ENCODE measurements around the gene BCAS3. TPM values are rescaled to one million over a fixed set of nuclear protein-coding genes. Genes with fewer than 3 reads are reported as not detected.

Gene BCAS3
- total RNA-seq, 2 experiments from 2014 or later = 13.4 to 14.5 TPM

DNA sequence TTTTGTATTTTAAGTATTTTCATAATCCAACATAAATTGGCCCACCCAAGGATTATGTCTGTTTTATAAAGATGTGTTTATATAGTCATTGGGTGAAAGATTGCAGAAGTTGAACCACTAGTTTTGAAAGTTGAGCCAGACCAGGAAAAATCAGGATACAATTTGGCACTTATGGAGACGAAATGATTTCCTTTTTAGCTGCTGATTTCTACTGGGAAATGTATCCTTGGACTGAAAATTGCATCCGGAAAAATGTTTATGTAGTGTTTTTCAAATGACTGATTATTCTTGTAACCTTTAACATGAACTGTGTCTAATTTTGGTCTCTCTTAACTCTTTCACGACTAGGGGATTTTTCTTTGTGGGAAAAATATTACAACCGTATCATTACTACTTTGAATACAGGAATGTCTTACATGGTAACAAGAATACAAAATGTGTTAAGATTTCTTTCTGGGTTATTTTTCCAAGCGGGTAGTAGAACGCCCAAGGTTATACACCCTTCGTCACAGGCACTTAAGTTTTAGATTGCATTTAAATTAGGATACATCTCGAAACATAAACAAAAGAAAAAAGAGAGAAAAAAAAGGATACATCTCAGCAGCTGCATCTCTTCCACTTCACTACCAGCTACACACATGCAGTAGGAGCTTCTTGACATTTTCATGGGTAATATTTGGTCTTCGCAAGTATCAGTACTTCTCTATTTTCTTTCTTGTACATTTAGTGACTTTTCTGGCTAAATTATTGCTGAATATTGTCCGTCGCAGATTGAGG lies 449.0 kb downstream of the BCAS3 start:
- Histone ChIP-seq H3K9me2 (ENCODE audit: insufficient read depth, low read length) (no peaks in the 10 kb centered on the region), H3K4me3 (ENCODE audit: low read depth, low read length, poor library complexity, severe bottlenecking) (no peak overlapping the region), H3K27ac (ENCODE audit: low read depth, low read length, poor library complexity, severe bottlenecking) (no peak overlapping the region), H3K9me3 (ENCODE audit: low read length) (no peaks in the 10 kb centered on the region), H3K4me1 (ENCODE audit: insufficient read depth, low read length, poor library complexity, severe bottlenecking) (no peaks in the 10 kb centered on the region), H2AFZ (ENCODE audit: low read length) (no peak overlapping the region), H4K20me1 (ENCODE audit: insufficient read depth, low read length) (no peaks in the 10 kb centered on the region), H3K36me3 (ENCODE audit: insufficient read depth, low read length) (no peaks in the 10 kb centered on the region), H3K79me2 (ENCODE audit: insufficient read depth, low read depth, low read length) (no peaks in the 10 kb centered on the region), H3K4me2 (ENCODE audit: low read length) (no peak overlapping the region)
- no peak for TF ChIP-seq EZH2phosphoT487 (IDR thresholded peaks at IDR 0.05; ENCODE audit: borderline replicate concordance, low read depth, low read length)
- TF ChIP-seq, protein P1, sequence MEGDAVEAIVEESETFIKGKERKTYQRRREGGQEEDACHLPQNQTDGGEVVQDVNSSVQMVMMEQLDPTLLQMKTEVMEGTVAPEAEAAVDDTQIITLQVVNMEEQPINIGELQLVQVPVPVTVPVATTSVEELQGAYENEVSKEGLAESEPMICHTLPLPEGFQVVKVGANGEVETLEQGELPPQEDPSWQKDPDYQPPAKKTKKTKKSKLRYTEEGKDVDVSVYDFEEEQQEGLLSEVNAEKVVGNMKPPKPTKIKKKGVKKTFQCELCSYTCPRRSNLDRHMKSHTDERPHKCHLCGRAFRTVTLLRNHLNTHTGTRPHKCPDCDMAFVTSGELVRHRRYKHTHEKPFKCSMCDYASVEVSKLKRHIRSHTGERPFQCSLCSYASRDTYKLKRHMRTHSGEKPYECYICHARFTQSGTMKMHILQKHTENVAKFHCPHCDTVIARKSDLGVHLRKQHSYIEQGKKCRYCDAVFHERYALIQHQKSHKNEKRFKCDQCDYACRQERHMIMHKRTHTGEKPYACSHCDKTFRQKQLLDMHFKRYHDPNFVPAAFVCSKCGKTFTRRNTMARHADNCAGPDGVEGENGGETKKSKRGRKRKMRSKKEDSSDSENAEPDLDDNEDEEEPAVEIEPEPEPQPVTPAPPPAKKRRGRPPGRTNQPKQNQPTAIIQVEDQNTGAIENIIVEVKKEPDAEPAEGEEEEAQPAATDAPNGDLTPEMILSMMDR (conservative IDR thresholded peaks at IDR 0.05; ENCODE audit: low read length) = no peak
- DNase-seq (ENCODE audit: low spot score) = no peak
- no TSS peak for BruUV-seq (replicated peaks)
- intact Hi-C loops (cut with micrococcal nuclease; ENCODE audit: unreplicated experiment) = no loop called here
- ChIA-PET CTCF (ENCODE audit: unreplicated experiment) (no interaction called here), POLR2A (no interaction called here)

DNA sequence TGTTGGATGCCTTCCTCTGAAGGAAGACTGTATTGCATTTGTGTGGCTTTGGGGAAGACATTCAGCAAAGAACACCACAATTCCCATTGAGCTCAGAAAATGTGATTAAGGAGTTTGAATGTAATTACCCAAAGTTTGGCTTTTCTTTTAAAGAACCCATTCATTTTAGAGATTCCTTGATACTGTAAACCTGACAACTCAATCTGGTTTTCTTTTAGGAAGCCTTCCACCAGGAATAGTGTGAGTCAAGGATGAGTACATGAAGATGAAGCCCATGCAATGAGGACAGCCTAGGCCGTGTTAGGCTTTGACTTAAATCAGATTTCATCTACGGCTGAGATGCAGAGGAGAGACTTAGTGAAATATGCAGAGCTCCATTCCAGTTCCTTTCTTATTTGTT lies 450.3 kb downstream of the BCAS3 start:
- no peaks in the 10 kb centered on the region for H3K4me1 ChIP-seq (ENCODE audit: insufficient read depth, low read length, poor library complexity, severe bottlenecking)
- H3K9me2 ChIP-seq (ENCODE audit: insufficient read depth, low read length) = no peaks in the 10 kb centered on the region
- no peak overlapping the region for H3K27ac ChIP-seq (ENCODE audit: low read depth, low read length, poor library complexity, severe bottlenecking)
- H3K4me3 ChIP-seq (ENCODE audit: low read depth, low read length, poor library complexity, severe bottlenecking) = no peak overlapping the region
- no TSS peak for BruUV-seq (replicated peaks)
- ChIA-PET POLR2A (no interaction called here), CTCF (ENCODE audit: unreplicated experiment) (no interaction called here)
- H3K9me3 ChIP-seq (ENCODE audit: low read length) = no peaks in the 10 kb centered on the region
- H3K4me2 ChIP-seq (ENCODE audit: low read length) = no peak overlapping the region
- TF ChIP-seq, protein P1 (conservative IDR thresholded peaks at IDR 0.05; ENCODE audit: low read length) = no peak
- H3K79me2 ChIP-seq (ENCODE audit: insufficient read depth, low read depth, low read length) = no peaks in the 10 kb centered on the region
- H4K20me1 ChIP-seq (ENCODE audit: insufficient read depth, low read length) = no peaks in the 10 kb centered on the region
- no peak overlapping the region for H2AFZ ChIP-seq (ENCODE audit: low read length)
- intact Hi-C loops (cut with micrococcal nuclease; ENCODE audit: unreplicated experiment) = no loop called here
- DNase-seq (ENCODE audit: low spot score) = no peak
- H3K36me3 ChIP-seq (ENCODE audit: insufficient read depth, low read length) = no peaks in the 10 kb centered on the region

DNA sequence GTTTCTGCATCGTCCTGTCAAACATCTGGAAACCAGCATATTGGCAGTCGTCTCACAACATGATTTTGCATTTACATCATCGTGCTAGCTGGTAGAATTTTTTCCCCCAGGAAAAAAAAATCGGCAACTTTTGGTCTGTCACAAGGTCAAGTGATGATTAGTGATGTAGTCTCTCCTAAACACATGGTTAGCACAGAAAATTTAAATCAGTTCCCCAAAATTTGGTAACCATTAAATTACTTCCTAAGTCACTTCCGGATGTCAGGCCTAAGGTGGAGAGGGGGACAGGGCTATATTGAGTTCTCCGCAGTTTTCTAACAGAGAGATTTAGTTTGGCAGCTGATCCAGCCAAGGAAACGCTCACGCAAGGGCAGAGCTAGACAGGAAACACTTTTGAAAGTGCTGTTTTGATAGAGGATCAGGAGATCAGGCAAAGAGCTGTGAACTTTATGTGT lies 451.0 kb downstream of the BCAS3 start:
- H2AFZ ChIP-seq (ENCODE audit: low read length) = no peak overlapping the region
- ChIA-PET POLR2A (no interaction called here), CTCF (ENCODE audit: unreplicated experiment) (no interaction called here)
- no peak for TF ChIP-seq EZH2phosphoT487 (IDR thresholded peaks at IDR 0.05; ENCODE audit: borderline replicate concordance, low read depth, low read length)
- TF ChIP-seq, protein P1 (conservative IDR thresholded peaks at IDR 0.05; ENCODE audit: low read length) = no peak
- no peak for DNase-seq (ENCODE audit: low spot score)
- no peak overlapping the region for H3K4me3 ChIP-seq (ENCODE audit: low read depth, low read length, poor library complexity, severe bottlenecking)
- H3K9me3 ChIP-seq (ENCODE audit: low read length) = no peaks in the 10 kb centered on the region
- no peaks in the 10 kb centered on the region for H3K4me1 ChIP-seq (ENCODE audit: insufficient read depth, low read length, poor library complexity, severe bottlenecking)
- no TSS peak for BruUV-seq (replicated peaks)
- H3K27ac ChIP-seq (ENCODE audit: low read depth, low read length, poor library complexity, severe bottlenecking) = no peak overlapping the region
- intact Hi-C loops (cut with micrococcal nuclease; ENCODE audit: unreplicated experiment) = no loop called here
- H3K9me2 ChIP-seq (ENCODE audit: insufficient read depth, low read length) = no peaks in the 10 kb centered on the region
- H4K20me1 ChIP-seq (ENCODE audit: insufficient read depth, low read length) = no peaks in the 10 kb centered on the region
- H3K36me3 ChIP-seq (ENCODE audit: insufficient read depth, low read length) = no peaks in the 10 kb centered on the region
- no peak overlapping the region for H3K4me2 ChIP-seq (ENCODE audit: low read length)
- no peaks in the 10 kb centered on the region for H3K79me2 ChIP-seq (ENCODE audit: insufficient read depth, low read depth, low read length)
